ENCODE measurements around the gene SORL1. TPM values are rescaled to one million over a fixed set of nuclear protein-coding genes. Genes with fewer than 3 reads are reported as not detected.

Gene SORL1
- total RNA-seq, 1 experiment from 2014 or later: 68.3 TPM

GRCh38 chr11:121671283-121672168 is 219.4 kb downstream of the SORL1 start:
- no peaks in the 10 kb centered on the region; the same call in 1 of the 2 replicates for H3K4me1 ChIP-seq (ENCODE audit: insufficient read depth, low read length)
- H4K20me1 ChIP-seq (ENCODE audit: control insufficient read depth, insufficient read depth, insufficient read length): no peaks in the 10 kb centered on the region
- no peak overlapping the region for H2BK15ac ChIP-seq (ENCODE audit: low read depth, low read length)
- no peaks in the 10 kb centered on the region; a peak in 2 of 7 replicates for H3K36me3 Mint-ChIP-seq (ENCODE audit: insufficient read depth in 1 of 3, low read depth in 3 of 3)
- H3T11ph ChIP-seq (ENCODE audit: low read length): no peak overlapping the region
- no peak overlapping the region for H2BK5ac ChIP-seq (ENCODE audit: insufficient read length, low read length)
- no peak overlapping the region for H3K4me3 Mint-ChIP-seq
- no peaks in the 10 kb centered on the region for H3K79me2 ChIP-seq (ENCODE audit: insufficient read depth, low read length)
- H3K27ac Mint-ChIP-seq: no peak overlapping the region; a peak in 1 of 7 replicates
- H2BK120ac ChIP-seq (ENCODE audit: low read depth, low read length, poor library complexity, severe bottlenecking): no peak overlapping the region
- no peak for TF ChIP-seq CTCF (conservative IDR thresholded peaks at IDR 0.05)
- no peak overlapping the region for H4K91ac ChIP-seq (ENCODE audit: insufficient read length, low read depth, low read length)
- H3K79me1 ChIP-seq (ENCODE audit: insufficient read depth, low read depth, low read length, poor library complexity, severe bottlenecking): no peaks in the 10 kb centered on the region
- no peak overlapping the region for H2BK20ac ChIP-seq (ENCODE audit: low read depth, low read length, poor library complexity, severe bottlenecking)
- WGBS (ENCODE audit: extremely low coverage, insufficient read length, low lambda C conversion rate): 100% methylated on average over 2 of the region's 19 CpGs
- H3K27ac ChIP-seq (ENCODE audit: insufficient read length, low read depth, low read length): no peak overlapping the region
- H3K18ac ChIP-seq (ENCODE audit: insufficient read length, low read depth, low read length): no peak overlapping the region
- H3K27me3 Mint-ChIP-seq (ENCODE audit: low read depth): peaks cover 1% of the 10 kb centered on the region
- no peak overlapping the region for H2BK12ac ChIP-seq (ENCODE audit: insufficient read length, low read depth, low read length)
- no peaks in the 10 kb centered on the region for H3K9me3 ChIP-seq (ENCODE audit: control insufficient read depth, low read depth, low read length)
- H3K23ac ChIP-seq (ENCODE audit: insufficient read length, low read depth, low read length): no peak overlapping the region
- H3K9me3 Mint-ChIP-seq: no peaks in the 10 kb centered on the region
- H3K9ac ChIP-seq (ENCODE audit: extremely low read depth, insufficient read length, low read length): no peak overlapping the region
- no peak for DNase-seq
- H3K23me2 ChIP-seq (ENCODE audit: insufficient read length, low read depth, low read length, poor library complexity, severe bottlenecking): no peaks in the 10 kb centered on the region
- H3K56ac ChIP-seq (ENCODE audit: insufficient read length, low read depth, low read length): no peak overlapping the region
- H4K5ac ChIP-seq (ENCODE audit: insufficient read length, low read depth, low read length): no peak overlapping the region
- H2AFZ ChIP-seq (ENCODE audit: low read length): no peak overlapping the region
- H2AK5ac ChIP-seq (ENCODE audit: insufficient read length, low read length): no peak overlapping the region
- no peak overlapping the region for H3K4me2 ChIP-seq (ENCODE audit: insufficient read depth, insufficient read length, low read length)
- no peak overlapping the region for H4K8ac ChIP-seq (replicated peaks; ENCODE audit: insufficient read length, low read depth, low read length)
- H3K4me1 Mint-ChIP-seq: peaks cover 12 to 21% of the 10 kb centered on the region in 2 experiments
- H3K4ac ChIP-seq (ENCODE audit: low read depth, low read length): no peak overlapping the region
- no peak overlapping the region for H3K14ac ChIP-seq (ENCODE audit: insufficient read depth, low read length)
- no peaks in the 10 kb centered on the region for H3K27me3 ChIP-seq (ENCODE audit: insufficient read depth, low read length)

Measured in H9 (cell line).